K562 (cell line): ENCODE results near the gene KCTD19. TPM values are rescaled to one million over a fixed set of nuclear protein-coding genes. Genes with fewer than 3 reads are reported as not detected.

Experiments
- ARHGAP35 ChIP-seq: fragments of 450-650 bp; IDR thresholded peaks from 2 replicates; pipeline ENCODE4 v1.6.1; 2018; ENCODE audit not compliant: partially characterized antibody
- C11orf30 ChIP-seq: fragments of 450-650 bp; IDR thresholded peaks from 2 replicates; pipeline ENCODE4 v1.6.1; 2016; ENCODE audit warnings: low read depth, mild to moderate bottlenecking
- CBFA2T3 ChIP-seq: fragments of 450-650 bp; IDR thresholded peaks from 2 replicates; pipeline ENCODE4 v1.6.1; 2017
- CXXC5 ChIP-seq: fragments of 250-450 bp; sonication (Bioruptor Pico); IDR thresholded peaks from 2 replicates; pipeline ENCODE4 v1.8.0; 2022; ENCODE audit warnings: inconsistent platforms, mild to moderate bottlenecking, moderate library complexity
- DPF2 ChIP-seq: fragments of 450-650 bp; IDR thresholded peaks from 2 replicates; pipeline ENCODE4 v1.6.1; 2016
- HLTF ChIP-seq: fragments of 450-650 bp; IDR thresholded peaks from 2 replicates; pipeline ENCODE4 v1.6.1; 2016
- KDM1A ChIP-seq, 2 experiments: fragments of 450-650 bp; IDR thresholded peaks; 2 replicates each; pipeline ENCODE4 v1.6.1; 2016; ENCODE audit warnings: mild to moderate bottlenecking in 2 of 2
- KLF13 ChIP-seq: fragments of 450-650 bp; IDR thresholded peaks from 2 replicates; pipeline ENCODE4 v1.6.1; 2016; ENCODE audit warnings: missing genetic modification characterization, low read depth, mild to moderate bottlenecking, missing compliant biosample characterization, moderate library complexity, borderline replicate concordance
- MAFK ChIP-seq: IDR thresholded peaks from 2 replicates; pipeline ENCODE4 v1.6.1; 2011; ENCODE audit warnings: low read length, improper control_type of control experiment
- MNT ChIP-seq, 2 experiments: fragments of 450-650 bp; conservative IDR thresholded peaks; 2 replicates each; pipeline ENCODE4 v1.6.1; 2017; ENCODE audit warnings: mild to moderate bottlenecking in 2 of 2, moderate library complexity in 2 of 2
- NCOA6 ChIP-seq: fragments of 450-650 bp; IDR thresholded peaks from 2 replicates; pipeline ENCODE4 v1.6.1; 2017; ENCODE audit warnings: mild to moderate bottlenecking
- NFYB ChIP-seq: IDR thresholded peaks from 2 replicates; pipeline ENCODE4 v1.6.1; 2011; ENCODE audit warnings: mild to moderate bottlenecking, moderate library complexity; ENCODE audit not compliant: insufficient read length; ENCODE audit errors: extremely low read depth
- PRDM10 ChIP-seq: fragments of 450-650 bp; IDR thresholded peaks from 2 replicates; pipeline ENCODE4 v1.6.1; 2018; ENCODE audit not compliant: partially characterized antibody
- SMARCC2 ChIP-seq: fragments of 450-650 bp; IDR thresholded peaks from 2 replicates; pipeline ENCODE4 v1.6.1; 2017; ENCODE audit warnings: antibody characterized with exemption, moderate library complexity, mild to moderate bottlenecking, low read depth
- SRF ChIP-seq, 2 experiments: fragments of 250-450, 450-650 bp in 1 of 2; sonication (Bioruptor Pico) in 1 of 2; sonication (generic) in 1 of 2; formaldehyde crosslinking; IDR thresholded peaks; 2 replicates each; pipeline versions ENCODE4 v1.5.0 to v1.5.1; 2020 to 2022; ENCODE audit warnings: mild to moderate bottlenecking in 1 of 2, missing genetic modification reagents in 1 of 2
- SRSF7 ChIP-seq: fragments of 200-400 bp; formaldehyde crosslinking; optimal IDR thresholded peaks from 2 replicates; pipeline ENCODE3; 2017; ENCODE audit warnings: mild to moderate bottlenecking, low read depth, low read length
- TFAP4 ChIP-seq: sonication (generic); formaldehyde crosslinking; IDR thresholded peaks from 2 replicates; pipeline ENCODE4 v1.8.0; 2022; ENCODE audit warnings: missing genetic modification reagents, mild to moderate bottlenecking, moderate library complexity, borderline replicate concordance
- TRIM24 ChIP-seq, 2 experiments: fragments of 450-650 bp; IDR thresholded peaks; 2 replicates each; pipeline ENCODE4 v1.6.1; 2016
- polyA plus RNA-seq, 8 experiments: library from polyadenylated mRNA; depleted of rRNA in 4 of 8; stranded (reverse) in 5 of 8; unstranded in 3 of 8; fragments of >200 nt; fragmentation: Nextera tagmentation in 2 of 8; fragmentation: Illumina TruSeq in 1 of 8; extraction: Ambion mirVana in 2 of 8; extraction: Trizol in 1 of 8; gene quantifications; 2 replicates each; pipeline versions ENCODE4 v1.2.1 to v1.2.3, GENCODE V29; 2011 to 2014; ENCODE audit warnings: inconsistent platforms in 1 of 8, missing spikeins in 1 of 8
- total RNA-seq, 7 experiments: library from RNA; depleted of rRNA in 6 of 7; stranded (reverse); fragments of >200 nt in 6 of 7; fragmentation: Illumina TruSeq in 2 of 7; extraction: Trizol in 2 of 7; gene quantifications; 2 replicates each; pipeline versions ENCODE4 v1.2.1 to v1.2.3, GENCODE V29; 2011 to 2021; ENCODE audit warnings: low replicate concordance in 1 of 7

The KCTD19 gene
- total and polyA plus RNA-seq, 9 of the 15 experiments (the other 6 are each of a cell fraction or from before 2014, with no cell fraction given) = 0.03 to 0.91 (median 0.22) TPM; not detected in 2

GRCh38 chr16:67241008-67241900 lies 85.3 kb downstream of the KCTD19 start (continued):
- TF ChIP-seq CBFA2T3 (0 out of 2 replicates have a peak, but pooled peaks have one; percentile 15), NCOA6 (no peak), DPF2 (peak; percentile 81), PRDM10 (peak; percentile 72), CXXC5 (CRISPR knock-in tag) (peak; percentile 21; the same call in 1 of the 2 replicates), MNT (conservative IDR thresholded peaks at IDR 0.05) (0 out of 4 replicates have a peak, but pooled peaks of 1 of the 2 experiments have one; percentile 21), NFYB (no peak), MAFK (peak; percentile 76), C11orf30 (peak; percentile 94), TFAP4 (CRISPR knock-in tag) (peak; percentile 90), SRSF7 (no peak), HLTF (0 out of 2 replicates have a peak, but pooled peaks have one; percentile 33), TRIM24 (IDR thresholded peaks at IDR 0.05) (peak in 1 of 2 experiments; percentile 25; a peak in 1 of 4 replicates), ARHGAP35 (no peak), SRF (CRISPR knock-in tag; IDR thresholded peaks at IDR 0.05) (0 out of 4 replicates have a peak, but pooled peaks of 1 of the 2 experiments have one; percentile 16), KDM1A (IDR thresholded peaks at IDR 0.05) (peak in 1 of 2 experiments; percentile 52; a peak in 2 of 4 replicates), KLF13 (0 out of 2 replicates have a peak, but pooled peaks have one; percentile 15), SMARCC2 (peak; percentile 41; the same call in 1 of the 2 replicates)
